Measurements from ENCODE around the gene TXNDC5. TPM values are rescaled to one million over a fixed set of nuclear protein-coding genes. Genes with fewer than 3 reads are reported as not detected.

Gene TXNDC5
- total RNA-seq, 2 experiments from 2014 or later = 312 to 319 TPM

- H3K4me3 ChIP-seq (ENCODE audit: low read depth, low read length, poor library complexity, severe bottlenecking) = no peak overlapping the region
- intact Hi-C loops (cut with micrococcal nuclease; ENCODE audit: unreplicated experiment) = loop anchor here (5.0 kb wide), 1 partner anchor 158 kb away; no protein-coding TSS in a partner anchor
- no peaks in the 10 kb centered on the region for H4K20me1 ChIP-seq (ENCODE audit: insufficient read depth, low read length)
- CTCF ChIA-PET (ENCODE audit: unreplicated experiment) = no interaction called here
- no peak overlapping the region for H3K4me2 ChIP-seq (ENCODE audit: low read length)
- no peak overlapping the region for H2AFZ ChIP-seq (ENCODE audit: low read length)
- POLR2A ChIA-PET = interaction anchor here (1.0 kb wide), 2 partner anchors 9 to 34 kb away, joined by 3 read pairs; no protein-coding TSS in a partner anchor
- no peaks in the 10 kb centered on the region for H3K9me3 ChIP-seq (ENCODE audit: low read length)
- peaks cover 69% of the 10 kb centered on the region for H3K36me3 ChIP-seq (ENCODE audit: insufficient read depth, low read length)
- TF ChIP-seq EZH2phosphoT487 (IDR thresholded peaks at IDR 0.05; ENCODE audit: borderline replicate concordance, low read depth, low read length) = no peak
- TF ChIP-seq CTCF (conservative IDR thresholded peaks at IDR 0.05; ENCODE audit: low read length) = no peak
- DNase-seq (ENCODE audit: low spot score) = no peak
- H3K79me2 ChIP-seq (ENCODE audit: insufficient read depth, low read depth, low read length) = no peaks in the 10 kb centered on the region
- no TSS peak for BruUV-seq (replicated peaks)
- no peaks in the 10 kb centered on the region for H3K4me1 ChIP-seq (ENCODE audit: insufficient read depth, low read length, poor library complexity, severe bottlenecking)
- H3K9me2 ChIP-seq (ENCODE audit: insufficient read depth, low read length) = no peaks in the 10 kb centered on the region
- no peak overlapping the region for H3K27ac ChIP-seq (ENCODE audit: low read depth, low read length, poor library complexity, severe bottlenecking)
Observed at GRCh38 chr6:7880718-7881107, 29.9 kb downstream of the TXNDC5 start.

GRCh38 chr6:7879980-7880717, 30.4 kb downstream of the TXNDC5 start:
- POLR2A ChIA-PET = interaction anchor here (1.0 to 1.8 kb wide), 2 partner anchors 9 to 152 kb away, joined by 3 to 4 read pairs; no protein-coding TSS in a partner anchor
- no peaks in the 10 kb centered on the region for H4K20me1 ChIP-seq (ENCODE audit: insufficient read depth, low read length)

More at GRCh38 chr6:7879980-7880717, 30.4 kb downstream of the TXNDC5 start:
- Histone ChIP-seq H3K79me2 (ENCODE audit: insufficient read depth, low read depth, low read length) (no peaks in the 10 kb centered on the region), H2AFZ (ENCODE audit: low read length) (no peak overlapping the region), H3K4me2 (ENCODE audit: low read length) (no peak overlapping the region), H3K4me3 (ENCODE audit: low read depth, low read length, poor library complexity, severe bottlenecking) (no peak overlapping the region), H3K9me3 (ENCODE audit: low read length) (no peaks in the 10 kb centered on the region), H3K9me2 (ENCODE audit: insufficient read depth, low read length) (no peaks in the 10 kb centered on the region), H3K4me1 (ENCODE audit: insufficient read depth, low read length, poor library complexity, severe bottlenecking) (no peaks in the 10 kb centered on the region), H3K27ac (ENCODE audit: low read depth, low read length, poor library complexity, severe bottlenecking) (no peak overlapping the region), H3K36me3 (ENCODE audit: insufficient read depth, low read length) (peaks cover 64% of the 10 kb centered on the region)
- BruUV-seq (replicated peaks) = no TSS peak
- no peak for DNase-seq (ENCODE audit: low spot score)
- CTCF ChIA-PET (ENCODE audit: unreplicated experiment) = no interaction called here
- intact Hi-C loops (cut with micrococcal nuclease; ENCODE audit: unreplicated experiment) = loop anchor here (5.0 kb wide), 1 partner anchor 158 kb away; no protein-coding TSS in a partner anchor
- TF ChIP-seq CTCF (conservative IDR thresholded peaks at IDR 0.05; ENCODE audit: low read length) (no peak), EZH2phosphoT487 (IDR thresholded peaks at IDR 0.05; ENCODE audit: borderline replicate concordance, low read depth, low read length) (no peak)

All from OCI-LY7 (cell line).